PC-3 (cell line): Measurements from ENCODE around the gene CSF2RB. TPM values are rescaled to one million over a fixed set of nuclear protein-coding genes. Genes with fewer than 3 reads are reported as not detected.

ENCODE experiments used
- ATAC-seq: fragments of 200-7000 bp; cut with Tn5 transposase; 2 replicates; pipeline ENCODE4 v1.9.1; 2020; ENCODE audit warnings: mild to moderate bottlenecking, moderate library complexity
- BruUV-seq: library from RNA; stranded (reverse); fragments of 400-500 nt; replicated peaks from 2 replicates; lab custom pipeline; 2021; lab: Mats Ljungman, UMichigan
- CTCF ChIA-PET: fragments of 300-600 bp; sonication (Branson Sonifier 250); formaldehyde crosslinking; loops from one replicate; lab custom pipeline; 2022; ENCODE audit warnings: antibody characterized with exemption; lab: Charles Lee
- POLR2A ChIA-PET: fragments of 300-600 bp; sonication (Branson Sonifier 250); formaldehyde crosslinking; loops from one replicate; lab custom pipeline; 2022; ENCODE audit warnings: antibody characterized with exemption; ENCODE audit not compliant: unreplicated experiment; lab: Charles Lee
- DNase-seq: peaks from one replicate; pipeline ENCODE4 v3.0.0-alpha.2; 2015
- H2AFZ ChIP-seq: fragments of 300-600 bp; sonication (generic); 2 replicates; pipeline ENCODE4 v1.6.0; 2016; ENCODE audit warnings: antibody characterized with exemption, low read length
- H3F3A ChIP-seq: fragments of 300-600 bp; sonication (generic); one replicate; pipeline ENCODE4 v1.6.0; 2017; ENCODE audit warnings: antibody characterized with exemption, low read length, control low read depth, mild to moderate bottlenecking; ENCODE audit not compliant: unreplicated experiment
- H3K27ac ChIP-seq: fragments of 300-600 bp; sonication (generic); 2 replicates; pipeline ENCODE4 v1.5.1; 2016; ENCODE audit warnings: mild to moderate bottlenecking, low read length
- H3K27me3 ChIP-seq: fragments of 300-600 bp; sonication (generic); 2 replicates; pipeline ENCODE4 v1.6.1; 2016; ENCODE audit warnings: low read length, mixed read lengths
- H3K36me3 ChIP-seq: fragments of 300-600 bp; sonication (generic); 2 replicates; pipeline ENCODE4 v1.6.1; 2016; ENCODE audit warnings: low read depth, mixed run types, low read length, mixed read lengths
- H3K4me1 ChIP-seq: fragments of 300-600 bp; sonication (generic); 2 replicates; pipeline ENCODE4 v1.5.1; 2016; ENCODE audit warnings: low read length; ENCODE audit not compliant: insufficient read depth
- H3K4me2 ChIP-seq: fragments of 300-600 bp; sonication (generic); 2 replicates; pipeline ENCODE4 v1.6.0; 2016; ENCODE audit warnings: low read length
- H3K4me3 ChIP-seq: fragments of 300-600 bp; sonication (generic); 2 replicates; pipeline ENCODE4 v1.5.1; 2016; ENCODE audit warnings: mild to moderate bottlenecking, low read length, mixed read lengths
- H3K79me2 ChIP-seq: fragments of 300-600 bp; sonication (generic); 2 replicates; pipeline ENCODE4 v1.6.1; 2017; ENCODE audit warnings: low read length, mixed read lengths
- H3K9ac ChIP-seq: fragments of 300-600 bp; sonication (generic); 2 replicates; pipeline ENCODE4 v1.6.0; 2016; ENCODE audit warnings: mild to moderate bottlenecking, low read length
- H3K9me2 ChIP-seq: fragments of 300-600 bp; sonication (generic); replicated peaks from 2 replicates; pipeline ENCODE4 v1.6.1; 2016; ENCODE audit warnings: mixed run types, low read length, mixed read lengths
- H3K9me3 ChIP-seq: fragments of 300-600 bp; sonication (generic); 2 replicates; pipeline ENCODE4 v1.6.1; 2016; ENCODE audit warnings: low read length, mixed read lengths
- H4K20me1 ChIP-seq: fragments of 300-600 bp; sonication (generic); 2 replicates; pipeline ENCODE4 v1.6.1; 2016; ENCODE audit warnings: low read length, mixed read lengths
- CTCF ChIP-seq: fragments of 300-600 bp; sonication (generic); conservative IDR thresholded peaks from 2 replicates; pipeline ENCODE4 v1.5.1; 2017; ENCODE audit warnings: antibody characterized with exemption, low read depth, mild to moderate bottlenecking, low read length
- EZH2 ChIP-seq: fragments of 300-600 bp; sonication (generic); IDR thresholded peaks from one replicate; pipeline ENCODE4 v1.6.1; 2017; ENCODE audit warnings: antibody characterized with exemption, mild to moderate bottlenecking, low read length; ENCODE audit not compliant: unreplicated experiment
- EZH2phosphoT487 ChIP-seq: fragments of 300-600 bp; sonication (generic); IDR thresholded peaks from 2 replicates; pipeline ENCODE4 v1.6.1; 2018; ENCODE audit warnings: mild to moderate bottlenecking, antibody characterized with exemption, low read length, borderline replicate concordance
- intact Hi-C: fragments of 100-400 bp; cut with micrococcal nuclease; formaldehyde crosslinking; loops from 2 replicates; pipeline ENCODE4 v1.9.0; 2023
- total RNA-seq: library from RNA; depleted of rRNA; stranded (reverse); fragments of >200 nt; gene quantifications from 2 replicates; pipeline ENCODE4 v1.2.3, GENCODE V29; 2014

CSF2RB gene
- total RNA-seq, 1 experiment from 2014 or later = not detected

DNA sequence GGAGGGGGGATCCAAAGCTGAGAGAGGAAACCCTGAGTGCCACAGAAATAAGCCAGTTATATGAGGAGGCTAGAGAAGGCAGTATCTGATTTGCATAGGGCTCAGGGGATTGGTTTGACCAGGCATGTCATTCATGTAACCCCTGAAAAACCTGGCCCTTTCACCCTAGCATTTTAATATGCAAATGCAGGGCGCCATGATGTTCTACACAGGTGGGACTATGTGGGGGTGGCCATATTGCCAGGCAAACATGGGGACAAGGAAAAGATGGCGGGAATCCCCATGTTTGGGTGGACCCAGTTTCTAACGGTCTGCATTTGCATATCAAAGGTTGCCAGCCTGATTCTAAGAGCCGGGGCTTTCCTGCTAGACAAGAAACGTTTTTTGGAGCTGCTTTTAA is 27.2 kb downstream of the CSF2RB start:
- H3K27ac ChIP-seq = no peak overlapping the region
- no peaks in the 10 kb centered on the region for H3K4me1 ChIP-seq
- no TSS peak for BruUV-seq
- no peaks in the 10 kb centered on the region for H3F3A ChIP-seq
- no peaks in the 10 kb centered on the region for H3K9me3 ChIP-seq
- no peak overlapping the region for H2AFZ ChIP-seq
- no peak overlapping the region for H3K4me2 ChIP-seq
- no peaks in the 10 kb centered on the region for H3K9me2 ChIP-seq
- TF ChIP-seq EZH2 (no peak), CTCF (no peak), EZH2phosphoT487 (no peak)
- intact Hi-C loops = no loop called here
- H3K79me2 ChIP-seq = no peaks in the 10 kb centered on the region
- no peaks in the 10 kb centered on the region for H3K36me3 ChIP-seq
- ChIA-PET CTCF (no interaction called here), POLR2A (no interaction called here)
- no peaks in the 10 kb centered on the region for H4K20me1 ChIP-seq
- DNase-seq (no peak), ATAC-seq (no peak)
- H3K9ac ChIP-seq = no peak overlapping the region
- H3K27me3 ChIP-seq = peaks cover 31% of the 10 kb centered on the region
- no peak overlapping the region for H3K4me3 ChIP-seq

- H4K20me1 ChIP-seq = no peaks in the 10 kb centered on the region
- no peak overlapping the region for H2AFZ ChIP-seq
- DNase-seq (no peak), ATAC-seq (no peak)
- H3K79me2 ChIP-seq = no peaks in the 10 kb centered on the region
- no peak overlapping the region for H3K4me3 ChIP-seq
- no peak overlapping the region for H3K27ac ChIP-seq
- no peak for TF ChIP-seq EZH2
- TF ChIP-seq EZH2phosphoT487 = no peak
- no peak for TF ChIP-seq CTCF
- H3F3A ChIP-seq = no peaks in the 10 kb centered on the region
- intact Hi-C loops = no loop called here
- no TSS peak for BruUV-seq
- H3K36me3 ChIP-seq = no peaks in the 10 kb centered on the region
- no peaks in the 10 kb centered on the region for H3K9me2 ChIP-seq
- H3K27me3 ChIP-seq = peaks cover 31% of the 10 kb centered on the region
- no peak overlapping the region for H3K9ac ChIP-seq
- CTCF ChIA-PET = no interaction called here
- POLR2A ChIA-PET = no interaction called here
- no peaks in the 10 kb centered on the region for H3K9me3 ChIP-seq
- no peaks in the 10 kb centered on the region for H3K4me1 ChIP-seq
- H3K4me2 ChIP-seq = no peak overlapping the region
These were observed 29.1 kb downstream of the CSF2RB start for GRCh38 chr22:36942556-36942955.

DNA sequence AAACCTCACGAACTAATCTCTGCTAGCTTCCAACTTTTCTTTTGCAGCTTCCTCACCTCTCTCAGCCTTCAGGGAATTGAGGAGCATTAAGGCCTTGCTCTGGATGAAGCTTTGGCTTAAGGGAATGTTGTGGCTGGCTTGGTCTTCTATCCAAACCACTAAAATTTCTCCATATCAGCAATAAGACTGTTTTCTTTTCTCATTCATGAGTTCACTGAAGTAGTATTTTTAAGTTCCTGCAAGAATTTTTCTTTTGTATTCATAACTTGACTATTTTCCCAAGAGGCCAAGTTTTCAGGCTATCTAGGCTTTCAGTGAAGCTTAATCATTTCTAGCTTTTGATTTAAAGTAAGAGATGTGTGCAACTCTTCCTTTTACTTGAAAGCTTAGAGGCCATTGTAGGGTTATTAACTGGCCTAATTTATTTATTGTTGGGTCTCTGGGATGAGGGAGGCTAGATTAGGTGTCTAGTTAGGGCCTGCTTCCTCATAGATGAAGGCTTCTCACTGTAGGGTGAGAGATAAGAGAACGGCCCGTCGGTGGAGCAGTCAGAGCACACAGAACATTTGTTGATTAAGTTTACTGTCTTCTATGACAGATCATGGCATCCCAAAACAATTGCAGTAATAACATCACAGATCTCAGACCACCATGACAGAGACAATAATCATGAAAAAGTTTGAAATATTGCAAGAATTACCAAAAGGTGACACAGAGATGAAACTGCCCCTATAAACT is 33.2 kb downstream of the CSF2RB start:
- ChIA-PET POLR2A (no interaction called here), CTCF (no interaction called here)
- intact Hi-C loops = no loop called here
- peaks cover 28% of the 10 kb centered on the region for H3K27me3 ChIP-seq
- no peaks in the 10 kb centered on the region for H3F3A ChIP-seq
- H3K9me2 ChIP-seq = no peaks in the 10 kb centered on the region
- TF ChIP-seq EZH2phosphoT487 (no peak), EZH2 (no peak), CTCF (no peak; the same call in 1 of the 2 replicates)
- ATAC-seq = no peak
- H3K9ac ChIP-seq = no peak overlapping the region
- H3K36me3 ChIP-seq = no peaks in the 10 kb centered on the region
- BruUV-seq = no TSS peak
- H3K4me3 ChIP-seq = no peak overlapping the region
- H3K9me3 ChIP-seq = no peaks in the 10 kb centered on the region
- no peak overlapping the region for H3K27ac ChIP-seq
- no peaks in the 10 kb centered on the region for H3K4me1 ChIP-seq
- H3K4me2 ChIP-seq = no peak overlapping the region
- H3K79me2 ChIP-seq = no peaks in the 10 kb centered on the region
- no peak overlapping the region for H2AFZ ChIP-seq
- peak; percentile 9 for DNase-seq
- no peaks in the 10 kb centered on the region for H4K20me1 ChIP-seq
